Measurements from ENCODE around the gene OOSP3.
"Not testable (repeated sequence)": the region's sequence is repeated elsewhere in the genome, so short reads cannot be mapped to it uniquely, and the experiment has no call there.

Gene OOSP3

DNA sequence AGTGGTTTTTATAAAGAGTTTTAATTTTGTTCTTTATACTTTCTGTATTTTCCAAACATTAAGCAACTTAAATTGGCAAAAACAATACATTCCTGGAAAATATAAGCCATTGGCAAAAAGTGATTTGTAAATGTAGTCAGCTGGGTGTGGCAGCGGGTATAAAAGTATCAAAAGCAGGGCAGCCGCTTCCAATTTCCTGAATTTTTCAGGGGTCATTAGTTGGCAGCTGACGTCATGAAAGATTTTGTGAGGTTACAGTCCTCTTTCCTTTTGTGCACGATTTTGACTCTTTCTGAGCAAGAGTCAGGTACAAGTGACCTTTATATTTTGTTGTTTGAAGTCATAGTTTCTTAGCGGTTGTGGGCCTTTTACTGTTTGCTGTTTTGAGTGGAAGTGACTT lies at the start of gene OOSP3:
OOSP3 (plus strand) TSS at position 208 of the 400 bp plus-strand sequence; CDS start at position 235, 27 bp downstream.
- no peak for DNase-seq (ENCODE audit: low read depth)

DNA sequence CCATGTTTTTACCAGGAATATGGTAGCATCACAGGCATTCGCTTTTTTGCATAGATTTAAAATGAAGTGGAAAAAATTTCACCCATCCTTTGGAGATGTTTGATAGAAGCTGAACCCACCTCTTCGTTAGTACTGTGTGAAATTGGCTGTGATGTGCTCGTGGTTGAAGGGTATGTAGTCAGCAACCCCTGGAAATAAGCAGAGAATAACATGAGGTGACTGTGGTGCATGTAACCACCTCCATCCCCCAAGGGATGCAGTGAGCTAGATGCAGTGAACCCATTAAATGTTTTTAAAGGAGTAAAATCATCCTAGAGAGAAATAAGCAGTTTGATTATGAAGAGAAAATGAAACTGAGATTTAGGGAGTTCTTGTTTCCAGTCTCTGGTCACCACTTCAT lies 49.2 kb upstream of the OOSP3 start:
- no peak for DNase-seq (ENCODE audit: low read depth)

DNA sequence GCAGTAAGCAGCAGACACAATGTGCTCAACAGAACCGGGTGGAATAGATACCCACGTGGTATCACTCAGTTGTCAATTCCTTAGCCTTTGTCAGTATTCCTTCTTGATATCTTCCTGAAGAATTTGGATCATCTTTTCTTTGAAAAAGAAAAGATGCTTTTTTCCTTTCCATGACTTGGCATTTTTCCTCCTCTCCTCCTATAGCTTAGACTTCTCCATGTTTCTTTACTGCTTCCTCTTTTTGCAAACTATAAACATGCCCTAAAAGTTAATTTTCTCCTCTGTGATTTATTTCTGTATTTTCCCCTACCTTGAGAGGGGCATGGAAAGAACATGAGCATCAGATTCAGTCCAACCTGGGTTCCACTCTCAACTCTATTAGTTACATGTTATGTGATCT lies 45.0 kb upstream of the OOSP3 start:
- no peak for DNase-seq (ENCODE audit: low read depth)

DNA sequence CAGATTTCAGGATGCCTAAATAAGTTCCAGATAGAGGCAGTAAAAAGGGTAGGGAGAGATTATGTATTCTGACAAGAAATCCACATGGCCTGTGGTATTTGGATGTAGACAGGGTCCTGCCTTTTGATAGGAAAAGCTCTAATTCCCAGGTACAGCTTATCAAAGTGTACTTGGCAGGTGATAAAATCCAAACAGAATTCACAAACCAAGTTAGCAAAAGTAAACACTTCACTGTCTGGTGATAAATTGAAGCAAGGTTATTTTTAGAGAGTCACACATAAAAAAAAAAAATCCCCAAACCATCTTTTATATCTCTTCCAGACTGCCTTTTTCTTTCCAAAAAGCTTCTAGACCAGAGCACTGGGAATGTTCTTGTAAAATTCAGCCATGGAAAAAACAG lies 39.0 kb upstream of the OOSP3 start:
- no peak for DNase-seq (ENCODE audit: low read depth)

GRCh38 chr11:59841514-59841913 lies 37.1 kb upstream of the OOSP3 start:
- DNase-seq (ENCODE audit: low read depth), result no peak

DNA sequence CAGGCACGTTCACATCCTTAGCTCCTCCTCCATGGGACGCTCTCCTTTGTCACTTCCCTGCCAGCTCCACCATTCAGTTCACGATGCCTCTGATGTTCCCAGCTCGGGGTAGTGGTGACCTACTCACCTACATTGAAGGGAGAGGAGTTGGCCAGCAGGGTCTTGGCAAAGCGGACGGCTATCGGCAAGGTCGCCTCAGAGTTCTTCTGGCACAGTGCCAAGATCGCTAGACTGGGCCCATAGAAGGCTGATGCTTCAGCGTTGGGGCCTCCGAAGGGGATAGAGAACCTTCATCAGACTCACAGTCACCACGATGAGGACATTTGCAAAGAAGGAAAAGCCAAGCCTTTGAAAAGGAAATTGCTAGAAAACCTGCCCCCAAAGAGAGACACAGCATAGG lies 36.3 kb upstream of the OOSP3 start:
- DNase-seq (ENCODE audit: low read depth), result no peak

- DNase-seq (ENCODE audit: low read depth), result no peak
Observed at GRCh38 chr11:59845399-59845798, 33.2 kb upstream of the OOSP3 start, which contains the start of gene CBLIF. TSS of gene CBLIF (minus strand) at chr11:59845499. CDS start at chr11:59845453, 46 bp downstream.

- DNase-seq (ENCODE audit: low read depth), result no peak
Observed at GRCh38 chr11:59846556-59846955, 32.0 kb upstream of the OOSP3 start.

GRCh38 chr11:59847626-59848025 lies 31.0 kb upstream of the OOSP3 start:
- no peak for DNase-seq (ENCODE audit: low read depth)

GRCh38 chr11:59848439-59848838 lies 30.1 kb upstream of the OOSP3 start:
- DNase-seq (ENCODE audit: low read depth), result not testable (repeated sequence)

GRCh38 chr11:59849129-59849528 lies 29.5 kb upstream of the OOSP3 start:
- no peak for DNase-seq (ENCODE audit: low read depth)

- not testable (repeated sequence) for DNase-seq (ENCODE audit: low read depth)
Observed at GRCh38 chr11:59849551-59849950, 29.0 kb upstream of the OOSP3 start.

GRCh38 chr11:59851416-59851815 lies 27.2 kb upstream of the OOSP3 start:
- not testable (repeated sequence) for DNase-seq (ENCODE audit: low read depth)

DNA sequence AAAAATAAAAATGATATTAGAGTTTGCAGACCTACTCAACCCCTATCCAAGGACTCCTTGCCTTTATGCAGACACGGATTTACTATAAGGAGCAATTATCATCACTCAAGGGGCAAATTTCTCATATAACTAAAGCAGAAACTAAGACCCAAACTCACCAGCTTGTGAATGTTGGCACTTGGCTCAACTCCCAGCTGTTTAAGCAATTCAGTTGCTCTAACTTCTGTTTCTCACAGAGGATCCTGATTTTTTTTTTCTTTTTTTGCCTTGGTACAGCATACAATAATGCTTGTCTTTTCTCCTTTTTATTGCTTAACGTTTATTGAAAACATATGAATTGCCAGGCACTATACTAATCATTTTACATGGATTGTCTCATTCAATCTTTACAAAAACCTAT lies 23.7 kb upstream of the OOSP3 start:
- DNase-seq (ENCODE audit: low read depth), result no peak

DNA sequence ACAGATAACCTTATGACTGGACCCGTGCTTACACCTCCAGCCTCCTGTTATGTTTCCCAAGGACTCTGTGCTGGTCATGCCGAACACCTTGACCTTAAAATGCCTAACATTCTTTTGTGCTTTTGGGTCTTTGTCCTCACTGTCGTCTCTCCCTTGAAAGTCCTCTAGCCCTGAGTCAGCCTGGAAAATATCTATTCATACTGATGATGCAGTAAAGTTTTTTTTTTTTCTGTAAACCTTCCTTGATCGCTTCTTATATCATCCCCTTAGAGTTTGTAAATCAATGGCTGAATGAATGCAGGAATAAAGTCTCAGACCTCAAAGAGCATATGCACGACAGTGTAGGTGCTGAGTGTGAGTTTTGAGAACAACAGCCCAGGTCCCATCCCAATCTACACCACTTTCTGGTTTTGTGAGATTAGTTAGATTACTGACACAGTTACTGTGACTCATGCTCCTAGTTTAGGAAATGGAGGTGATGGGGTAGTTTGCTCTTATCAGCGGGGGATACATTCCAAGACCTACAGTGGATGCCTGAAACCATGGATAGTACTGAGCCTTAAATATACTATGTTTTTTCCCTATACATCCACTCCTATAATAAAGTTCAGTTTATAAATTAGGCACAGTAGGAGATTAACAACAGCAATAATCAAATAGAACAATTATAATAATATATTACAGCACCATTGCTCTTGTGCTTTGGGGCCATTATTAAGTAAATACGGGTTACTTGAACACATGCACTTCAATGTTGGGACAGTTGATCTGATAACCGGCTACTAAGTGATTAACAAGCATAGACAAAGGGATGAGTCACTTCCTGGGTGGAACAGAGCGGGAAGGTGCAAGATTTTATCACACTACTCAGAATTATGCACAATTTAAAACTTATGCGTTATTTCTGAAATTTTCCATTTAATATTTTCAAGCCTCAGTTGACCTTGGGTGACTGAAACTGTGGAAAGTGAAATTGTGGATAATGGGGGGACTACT lies 20.8 kb upstream of the OOSP3 start:
- DNase-seq (ENCODE audit: low read depth), result no peak

DNA sequence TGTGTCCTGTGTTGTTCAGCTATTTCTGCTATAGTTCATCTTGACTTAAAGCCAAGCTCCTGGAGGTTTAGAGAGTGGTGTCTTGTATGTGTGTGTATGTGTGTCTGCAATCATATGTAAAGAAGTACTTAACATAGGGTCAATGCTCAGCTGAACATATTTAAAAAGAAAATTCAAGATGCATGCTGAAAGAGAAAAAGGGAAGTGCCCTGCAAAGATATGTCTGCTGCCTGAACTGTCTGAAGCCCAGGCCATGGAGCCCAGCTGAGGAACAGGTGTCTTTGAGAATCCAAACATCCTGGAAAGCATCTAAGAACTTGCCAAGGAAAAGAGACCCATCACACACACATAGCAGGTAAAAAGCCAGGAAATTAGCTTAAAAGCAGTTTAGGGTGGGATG lies 18.9 kb upstream of the OOSP3 start:
- no peak for DNase-seq (ENCODE audit: low read depth)

GRCh38 chr11:59862252-59862651 lies 16.3 kb upstream of the OOSP3 start:
- no peak for DNase-seq (ENCODE audit: low read depth)

- DNase-seq (ENCODE audit: low read depth), result no peak
Observed at GRCh38 chr11:59865031-59865430, 13.6 kb upstream of the OOSP3 start.

- no peak for DNase-seq (ENCODE audit: low read depth)
Observed at GRCh38 chr11:59866397-59866796, 12.2 kb upstream of the OOSP3 start, which contains the start of gene TCN1. TSS of gene TCN1 (minus strand) at chr11:59866487. CDS start at chr11:59866470, 17 bp downstream.

DNA sequence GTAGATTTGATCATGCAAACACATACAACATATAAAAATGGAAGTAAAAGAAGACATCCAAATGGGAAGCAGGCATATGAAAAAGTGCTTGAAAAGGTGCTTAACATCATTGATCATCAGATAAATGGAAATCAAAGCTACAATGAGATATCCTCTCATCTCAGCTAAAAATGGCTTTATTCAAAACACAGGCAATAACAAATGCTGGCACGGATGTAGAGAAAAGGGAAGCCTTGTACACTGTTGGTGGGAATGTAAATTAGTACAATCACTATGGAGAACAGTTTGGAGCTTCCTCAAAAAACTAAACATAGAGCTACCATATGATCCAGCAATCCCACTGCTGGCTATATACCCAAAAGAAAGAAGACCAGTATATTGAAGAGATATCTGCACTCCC lies 11.7 kb upstream of the OOSP3 start:
- DNase-seq (ENCODE audit: low read depth), result no peak

- no peak for DNase-seq (ENCODE audit: low read depth)
Observed at GRCh38 chr11:59867946-59868345, 10.6 kb upstream of the OOSP3 start.

DNA sequence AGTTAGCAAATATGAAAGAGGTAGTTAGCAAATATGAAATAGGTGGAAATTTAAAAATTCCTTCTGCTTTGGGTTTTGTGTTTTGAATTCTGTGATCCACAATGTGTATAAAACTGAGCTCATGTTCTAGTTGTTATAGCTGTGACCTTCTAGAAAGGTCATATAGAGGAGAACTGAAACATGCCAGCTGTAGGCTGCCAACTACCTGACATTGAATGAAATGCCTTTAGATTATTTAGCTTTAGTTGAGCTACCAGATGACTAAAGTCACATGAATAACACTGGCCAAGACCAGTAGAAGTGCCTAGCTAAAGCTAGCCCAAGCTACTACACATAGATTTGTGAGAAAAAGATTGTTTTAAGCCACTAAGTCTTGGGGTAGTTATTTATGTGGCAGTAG lies 6.5 kb upstream of the OOSP3 start:
- no peak for DNase-seq (ENCODE audit: low read depth)

GRCh38 chr11:59875856-59876519 lies 2.6 kb upstream of the OOSP3 start:
- DNase-seq (ENCODE audit: low read depth), result no peak
